Transverse colon (tissue), 4 donors: Measurements from ENCODE around the gene HDGFL1. TPM values are rescaled to one million over a fixed set of nuclear protein-coding genes. Genes with fewer than 3 reads are reported as not detected.

Source experiments
- DNase-seq: peaks from one replicate; pipeline ENCODE4 v3.0.0-alpha.2; 2019
- H3K27ac ChIP-seq, 4 donors: fragments of 200-600 bp; sonication (generic); 2 replicates each; pipeline ENCODE4 v1.5.1; 2016 to 2018; ENCODE audit warnings: inconsistent platforms in 4 of 4
- H3K27me3 ChIP-seq: fragments of 200-600 bp; sonication (generic); 2 replicates; pipeline ENCODE4 v1.5.1; 2017; ENCODE audit warnings: inconsistent platforms
- H3K36me3 ChIP-seq, 4 donors: fragments of 200-600 bp; sonication (generic); 2 replicates each; pipeline ENCODE4 v1.5.1; 2017 to 2019; ENCODE audit warnings: inconsistent platforms in 4 of 4
- H3K4me1 ChIP-seq, 4 donors: fragments of 200-600 bp; sonication (generic); 2 replicates each; pipeline ENCODE4 v1.5.1; 2017 to 2020; ENCODE audit warnings: inconsistent platforms in 4 of 4
- H3K4me3 ChIP-seq, 4 donors: fragments of 200-600 bp; sonication (generic); 1 replicate in 1 of 4; 2 replicates in 3 of 4; pipeline versions ENCODE4 v1.5.1 to v1.6.1; 2017 to 2019; ENCODE audit warnings: inconsistent platforms in 4 of 4
- H3K9me3 ChIP-seq, 2 donors: fragments of 200-600 bp; sonication (generic); 2 replicates each; pipeline ENCODE4 v1.5.1; 2017 to 2019; ENCODE audit warnings: inconsistent platforms in 2 of 2
- CTCF ChIP-seq, 5 experiments: fragments of 200-600 bp in 3 of 5; fragments of 450-650 bp in 2 of 5; sonication (generic) in 3 of 5; IDR thresholded peaks; 1 replicate in 2 of 5; 2 replicates in 3 of 5; pipeline ENCODE4 v1.5.1; 2016 to 2017; ENCODE audit warnings: antibody characterized with exemption in 5 of 5, inconsistent platforms in 3 of 5, mild to moderate bottlenecking in 2 of 5, moderate library complexity in 1 of 5
- EP300 ChIP-seq: sonication (generic); formaldehyde crosslinking; IDR thresholded peaks from one replicate; pipeline ENCODE4 v1.6.1; 2017; ENCODE audit warnings: antibody characterized with exemption, low read depth
- POLR2A ChIP-seq: fragments of 450-650 bp; IDR thresholded peaks from one replicate; pipeline ENCODE4 v1.6.1; 2016; ENCODE audit warnings: antibody characterized with exemption, mild to moderate bottlenecking, moderate library complexity
- POLR2AphosphoS5 ChIP-seq, 3 donors: sonication (generic); formaldehyde crosslinking; IDR thresholded peaks; one replicate each; pipeline ENCODE4 v1.6.1; 2016; ENCODE audit warnings: antibody characterized with exemption in 3 of 3
- WGBS, 2 donors: methylation state at CpG; one replicate each; pipeline ENCODE4 v1.1.5; 2018; ENCODE audit warnings: low coverage in 1 of 2; 5-methylcytosine and 5-hydroxymethylcytosine counted together
- in situ Hi-C, 4 donors: fragments of 200-750 bp; cut with MboI; loops; one replicate each; pipeline versions ENCODE4 v1.15.0 to v1.15.1; 2017; ENCODE audit warnings: low sequenced_read_pairs in 3 of 4, low pct_ligation_motif_present in 1 of 4, low pct_unique_long_range_greater_than_20kb in 1 of 4
- intact Hi-C: fragments of 100-400 bp; cut with DNase I; formaldehyde crosslinking; loops from one replicate; pipeline ENCODE4 v1.15.1; 2023; ENCODE audit warnings: low total_unique reads
- total RNA-seq, 4 donors: library from RNA; depleted of rRNA; stranded (reverse); fragments of >200 nt; gene quantifications; one replicate each; pipeline ENCODE4 v1.1.0, GENCODE V29; 2016

The HDGFL1 gene
- total RNA-seq, 4 donors from 2014 or later = not detected

GRCh38 chr6:22612236-22612635 is 42.9 kb downstream of the HDGFL1 start:
- intact Hi-C loops (no loop called here), in situ Hi-C loops (no loop called here)
- Histone ChIP-seq H3K4me1 (peaks cover 0 to 15% (median 2%) of the 10 kb centered on the region in 4 donors), H3K27me3 (no peaks in the 10 kb centered on the region), H3K27ac (no peak overlapping the region), H3K36me3 (no peaks in the 10 kb centered on the region), H3K4me3 (no peak overlapping the region), H3K9me3 (peaks cover 0 to 6% of the 10 kb centered on the region in 2 donors)
- no peak for DNase-seq
- WGBS, 2 donors = 41 to 48% methylated on average over 3 of the region's 3 CpGs
- TF ChIP-seq CTCF (IDR thresholded peaks at IDR 0.05) (no peak), EP300 (no peak), POLR2AphosphoS5 (IDR thresholded peaks at IDR 0.05) (no peak), POLR2A (no peak)

- no peak overlapping the region for H3K27ac ChIP-seq
- WGBS, 2 donors = 57 to 74% methylated on average over 1 of the region's 1 CpG
- H3K4me1 ChIP-seq = peaks cover 0 to 15% (median 2%) of the 10 kb centered on the region in 4 donors
- peaks cover 0 to 6% of the 10 kb centered on the region in 2 donors for H3K9me3 ChIP-seq
- intact Hi-C loops = no loop called here
- H3K4me3 ChIP-seq = no peak overlapping the region
- no peaks in the 10 kb centered on the region for H3K36me3 ChIP-seq
- in situ Hi-C loops = no loop called here
- H3K27me3 ChIP-seq = no peaks in the 10 kb centered on the region
- TF ChIP-seq POLR2AphosphoS5 (IDR thresholded peaks at IDR 0.05) (no peak), EP300 (no peak), CTCF (IDR thresholded peaks at IDR 0.05) (no peak), POLR2A (no peak)
- DNase-seq = no peak
Measured at GRCh38 chr6:22613051-22613450, 43.7 kb downstream of the HDGFL1 start.

- H3K9me3 ChIP-seq = peaks cover 0 to 9% of the 10 kb centered on the region in 2 donors
- intact Hi-C loops (no loop called here), in situ Hi-C loops (no loop called here)
- 32 to 59% methylated on average over 2 to 3 of the region's 3 CpGs for WGBS, 2 donors
- no peak for TF ChIP-seq POLR2A
- TF ChIP-seq EP300 = no peak
- no peak for TF ChIP-seq POLR2AphosphoS5 (IDR thresholded peaks at IDR 0.05)
- no peak overlapping the region for H3K27ac ChIP-seq
- H3K4me3 ChIP-seq = no peak overlapping the region
- no peaks in the 10 kb centered on the region for H3K36me3 ChIP-seq
- H3K27me3 ChIP-seq = no peaks in the 10 kb centered on the region
- DNase-seq = no peak
- H3K4me1 ChIP-seq = peaks cover 0 to 15% (median 2%) of the 10 kb centered on the region in 4 donors
Measured at GRCh38 chr6:22613695-22614094, 44.3 kb downstream of the HDGFL1 start.

GRCh38 chr6:22614547-22614946 is 45.2 kb downstream of the HDGFL1 start:
- Histone ChIP-seq H3K4me3 (no peak overlapping the region), H3K4me1 (peaks cover 0 to 15% (median 2%) of the 10 kb centered on the region in 4 donors), H3K27ac (no peak overlapping the region), H3K36me3 (no peaks in the 10 kb centered on the region), H3K9me3 (peaks cover 0 to 13% of the 10 kb centered on the region in 2 donors), H3K27me3 (no peaks in the 10 kb centered on the region)
- no peak for TF ChIP-seq POLR2A
- TF ChIP-seq POLR2AphosphoS5 (IDR thresholded peaks at IDR 0.05) = no peak
- TF ChIP-seq EP300 = no peak
- TF ChIP-seq CTCF (IDR thresholded peaks at IDR 0.05) = no peak
- intact Hi-C loops (no loop called here), in situ Hi-C loops (no loop called here)
- 85 to 95% methylated on average over 3 of the region's 3 CpGs for WGBS, 2 donors
- no peak for DNase-seq

GRCh38 chr6:22621028-22621427 is 51.7 kb downstream of the HDGFL1 start:
- Histone ChIP-seq H3K27me3 (no peaks in the 10 kb centered on the region), H3K4me3 (no peak overlapping the region), H3K9me3 (peaks cover 0 to 13% of the 10 kb centered on the region in 2 donors), H3K4me1 (no peaks in the 10 kb centered on the region), H3K27ac (no peak overlapping the region), H3K36me3 (no peaks in the 10 kb centered on the region)
- 66 to 75% methylated on average over 4 of the region's 4 CpGs for WGBS, 2 donors
- DNase-seq = no peak
- TF ChIP-seq POLR2AphosphoS5 (IDR thresholded peaks at IDR 0.05) = no peak
- TF ChIP-seq POLR2A = no peak
- TF ChIP-seq CTCF (IDR thresholded peaks at IDR 0.05) = no peak
- TF ChIP-seq EP300 = no peak
- intact Hi-C loops (no loop called here), in situ Hi-C loops (no loop called here)
